GM13977 (cell line): ENCODE results near the gene ACOT2.

Experiments used
- DNase-seq: peaks from one replicate; pipeline ENCODE4 v3.0.0; 2012; ENCODE audit warnings: low spot score
- CTCF ChIP-seq: IDR thresholded peaks from 2 replicates; pipeline ENCODE4 v1.5.1; 2012; ENCODE audit warnings: mild to moderate bottlenecking, control low read depth; ENCODE audit not compliant: insufficient read depth; ENCODE audit errors: extremely low read depth, missing control alignments
- in situ Hi-C: fragments of 300-500 bp; cut with MboI; formaldehyde crosslinking; loops from one replicate; pipeline ENCODE4 v1.12.0; 2022; ENCODE audit warnings: low sequenced_read_pairs, low pct_unique_long_range_greater_than_20kb, mixed read lengths, inconsistent platforms; ENCODE audit not compliant: unreplicated experiment

ACOT2 gene

GRCh38 chr14:73606271-73606670 lies 37.3 kb downstream of the ACOT2 start:
- in situ Hi-C loops, result no loop called here
- TF ChIP-seq CTCF, result no peak

GRCh38 chr14:73607241-73607640 lies 38.2 kb downstream of the ACOT2 start:
- DNase-seq, result no peak
- TF ChIP-seq CTCF, result no peak
- in situ Hi-C loops, result no loop called here

More at GRCh38 chr14:73606271-73606670, 37.3 kb downstream of the ACOT2 start:
- DNase-seq, result no peak

- DNase-seq, result no peak
- TF ChIP-seq CTCF, result no peak
- in situ Hi-C loops, result no loop called here
These were observed 41.7 kb downstream of the ACOT2 start for GRCh38 chr14:73610687-73611086.

- in situ Hi-C loops, result no loop called here
- no peak for TF ChIP-seq CTCF
- DNase-seq, result peak; percentile 81
These were observed 43.5 kb downstream of the ACOT2 start, which contains the start of gene ACOT6 for GRCh38 chr14:73612339-73613045. Gene ACOT6, plus strand, starts transcription at chr14:73612517. Its CDS starts 55 bp downstream, at chr14:73612572.

- no peak for TF ChIP-seq CTCF
- in situ Hi-C loops, result no loop called here
- DNase-seq, result peak; percentile 21
These were observed 44.0 kb downstream of the ACOT2 start for GRCh38 chr14:73613046-73613383.

GRCh38 chr14:73613419-73613963 lies 44.5 kb downstream of the ACOT2 start:
- TF ChIP-seq CTCF, result no peak
- in situ Hi-C loops, result no loop called here
- no peak for DNase-seq
